ENCODE data around the gene ESPN. TPM values are rescaled to one million over a fixed set of nuclear protein-coding genes. Genes with fewer than 3 reads are reported as not detected.

ESPN gene
- total RNA-seq, 3 donors from 2014 or later (not counting 1 experiment from before 2014, with no cell fraction given), result 1.1 to 2.0 (median 1.7) TPM

DNA sequence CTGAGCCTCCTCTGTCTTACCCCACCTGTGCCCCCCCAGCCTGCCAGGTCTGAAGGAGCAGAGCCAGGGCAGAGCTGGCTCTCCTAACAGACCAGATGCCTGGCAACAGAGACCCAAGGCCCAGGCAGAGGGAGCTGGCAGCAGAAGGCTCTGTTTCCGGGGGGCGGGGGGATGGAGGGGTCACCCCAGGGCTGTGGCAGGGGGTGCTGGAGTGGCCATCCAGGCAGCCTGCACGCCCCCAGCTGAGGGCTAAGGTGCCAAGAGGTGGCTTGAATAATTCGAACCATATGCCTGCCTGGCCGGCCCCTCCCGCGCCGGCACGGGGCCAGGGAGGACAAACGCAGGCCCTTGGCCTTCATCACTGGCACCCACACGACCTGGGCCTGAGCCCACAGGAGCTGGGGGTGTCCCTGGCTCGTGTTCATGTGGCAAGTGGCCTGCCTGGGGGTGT, 82.9 kb downstream of the ESPN start:
- no peak overlapping the region for H3K27ac ChIP-seq (ENCODE audit: low read length)
- H3K4me3 Mint-ChIP-seq, result no peak overlapping the region
- H3K36me3 ChIP-seq (ENCODE audit: control insufficient read depth, insufficient read depth, low read length), result no peaks in the 10 kb centered on the region
- no peaks in the 10 kb centered on the region for H3K27me3 Mint-ChIP-seq (ENCODE audit: low read depth in 2 of 2)
- H3K9me3 Mint-ChIP-seq, result no peaks in the 10 kb centered on the region
- 85% methylated on average over 12 of the region's 12 CpGs for WGBS (ENCODE audit: insufficient coverage)
- H3K36me3 Mint-ChIP-seq, result no peaks in the 10 kb centered on the region
- H3K4me3 ChIP-seq (ENCODE audit: low read length), result no peak overlapping the region
- H3K9me3 ChIP-seq (ENCODE audit: control insufficient read depth, insufficient read depth, low read length), result no peaks in the 10 kb centered on the region
- H3K4me1 Mint-ChIP-seq, result no peaks in the 10 kb centered on the region
- H3K27me3 ChIP-seq (ENCODE audit: control insufficient read depth, insufficient read depth, low read length), result no peaks in the 10 kb centered on the region
- H3K27ac Mint-ChIP-seq, result no peak overlapping the region
- intact Hi-C loops (cut with micrococcal nuclease), result no loop called here
- no peaks in the 10 kb centered on the region for H3K4me1 ChIP-seq (ENCODE audit: control insufficient read depth, insufficient read depth, low read length)
- TF ChIP-seq CTCF (IDR thresholded peaks at IDR 0.05), result no peak
- DNase-seq (no peak), ATAC-seq (no peak)

GRCh38 chr1:6508154-6508815, 83.7 kb downstream of the ESPN start:
- Histone ChIP-seq H3K36me3 (ENCODE audit: control insufficient read depth, insufficient read depth, low read length) (no peaks in the 10 kb centered on the region), H3K27ac (ENCODE audit: low read length) (no peak overlapping the region), H3K9me3 (ENCODE audit: control insufficient read depth, insufficient read depth, low read length) (no peaks in the 10 kb centered on the region), H3K27me3 (ENCODE audit: control insufficient read depth, insufficient read depth, low read length) (no peaks in the 10 kb centered on the region), H3K4me1 (ENCODE audit: control insufficient read depth, insufficient read depth, low read length) (no peaks in the 10 kb centered on the region), H3K4me3 (ENCODE audit: low read length) (no peak overlapping the region)
- Mint-ChIP-seq H3K4me3 (no peak overlapping the region), H3K4me1 (no peaks in the 10 kb centered on the region), H3K36me3 (no peaks in the 10 kb centered on the region), H3K27ac (no peak overlapping the region), H3K27me3 (ENCODE audit: low read depth in 2 of 2) (no peaks in the 10 kb centered on the region), H3K9me3 (no peaks in the 10 kb centered on the region)
- 86% methylated on average over 18 of the region's 18 CpGs for WGBS (ENCODE audit: insufficient coverage)
- TF ChIP-seq CTCF (IDR thresholded peaks at IDR 0.05), result no peak
- intact Hi-C loops (cut with micrococcal nuclease), result no loop called here
- ATAC-seq (no peak), DNase-seq (no peak)

- H3K9me3 Mint-ChIP-seq, result no peaks in the 10 kb centered on the region
- intact Hi-C loops (cut with micrococcal nuclease), result no loop called here
- Histone ChIP-seq H3K4me3 (ENCODE audit: low read length) (no peak overlapping the region), H3K27me3 (ENCODE audit: control insufficient read depth, insufficient read depth, low read length) (no peaks in the 10 kb centered on the region), H3K27ac (ENCODE audit: low read length) (no peak overlapping the region), H3K4me1 (ENCODE audit: control insufficient read depth, insufficient read depth, low read length) (no peaks in the 10 kb centered on the region), H3K36me3 (ENCODE audit: control insufficient read depth, insufficient read depth, low read length) (no peaks in the 10 kb centered on the region), H3K9me3 (ENCODE audit: control insufficient read depth, insufficient read depth, low read length) (no peaks in the 10 kb centered on the region)
- no peak for TF ChIP-seq CTCF (IDR thresholded peaks at IDR 0.05)
- no peak for DNase-seq
- 92% methylated on average over 11 of the region's 11 CpGs for WGBS (ENCODE audit: insufficient coverage)
- ATAC-seq, result no peak
- H3K27ac Mint-ChIP-seq, result no peak overlapping the region
- no peaks in the 10 kb centered on the region for H3K27me3 Mint-ChIP-seq (ENCODE audit: low read depth in 2 of 2)
- no peaks in the 10 kb centered on the region for H3K36me3 Mint-ChIP-seq
- no peak overlapping the region for H3K4me3 Mint-ChIP-seq
- no peaks in the 10 kb centered on the region for H3K4me1 Mint-ChIP-seq
Observed at GRCh38 chr1:6508816-6509189, 84.2 kb downstream of the ESPN start.
